Parathyroid adenoma (tissue), 2 donors: ENCODE measurements around the gene FDX2.

ENCODE experiments used
- H2AFZ ChIP-seq: fragments of 300-600 bp; sonication (generic); one replicate; pipeline ENCODE4 v1.7.0; 2017; ENCODE audit warnings: antibody characterized with exemption, mild to moderate bottlenecking
- H3K27ac ChIP-seq: fragments of 300-600 bp; sonication (generic); one replicate; pipeline ENCODE4 v1.7.0; 2017
- H3K27me3 ChIP-seq: fragments of 300-600 bp; sonication (generic); one replicate; pipeline ENCODE4 v1.7.0; 2017; ENCODE audit warnings: low read length; ENCODE audit not compliant: control insufficient read depth, insufficient read depth
- H3K36me3 ChIP-seq: fragments of 300-600 bp; sonication (generic); one replicate; pipeline ENCODE4 v1.7.0; 2017; ENCODE audit warnings: low read length; ENCODE audit not compliant: control insufficient read depth, insufficient read depth
- H3K4me1 ChIP-seq: fragments of 300-600 bp; sonication (generic); one replicate; pipeline ENCODE4 v1.7.0; 2017; ENCODE audit warnings: control low read depth
- H3K4me2 ChIP-seq: fragments of 300-600 bp; sonication (generic); one replicate; pipeline ENCODE4 v1.7.0; 2017; ENCODE audit warnings: low read length
- H3K4me3 ChIP-seq: fragments of 300-600 bp; sonication (generic); one replicate; pipeline ENCODE4 v1.7.0; 2017; ENCODE audit warnings: low read depth, low read length
- H3K79me2 ChIP-seq: fragments of 300-600 bp; sonication (generic); one replicate; pipeline ENCODE4 v1.7.0; 2017; ENCODE audit warnings: control low read depth
- H3K9ac ChIP-seq: fragments of 300-600 bp; sonication (generic); one replicate; pipeline ENCODE4 v1.7.0; 2017; ENCODE audit warnings: mild to moderate bottlenecking
- H3K9me3 ChIP-seq: fragments of 300-600 bp; sonication (generic); one replicate; pipeline ENCODE4 v1.7.0; 2017; ENCODE audit warnings: low read length; ENCODE audit not compliant: control insufficient read depth
- TF ChIP-seq, protein P1 (sequence below): fragments of 300-600 bp; sonication (generic); IDR thresholded peaks from one replicate; pipeline ENCODE4 v1.7.0; 2017; ENCODE audit warnings: antibody characterized with exemption, mild to moderate bottlenecking
- donor health status: primary hyperparathyroidism.

FDX2 gene

DNA sequence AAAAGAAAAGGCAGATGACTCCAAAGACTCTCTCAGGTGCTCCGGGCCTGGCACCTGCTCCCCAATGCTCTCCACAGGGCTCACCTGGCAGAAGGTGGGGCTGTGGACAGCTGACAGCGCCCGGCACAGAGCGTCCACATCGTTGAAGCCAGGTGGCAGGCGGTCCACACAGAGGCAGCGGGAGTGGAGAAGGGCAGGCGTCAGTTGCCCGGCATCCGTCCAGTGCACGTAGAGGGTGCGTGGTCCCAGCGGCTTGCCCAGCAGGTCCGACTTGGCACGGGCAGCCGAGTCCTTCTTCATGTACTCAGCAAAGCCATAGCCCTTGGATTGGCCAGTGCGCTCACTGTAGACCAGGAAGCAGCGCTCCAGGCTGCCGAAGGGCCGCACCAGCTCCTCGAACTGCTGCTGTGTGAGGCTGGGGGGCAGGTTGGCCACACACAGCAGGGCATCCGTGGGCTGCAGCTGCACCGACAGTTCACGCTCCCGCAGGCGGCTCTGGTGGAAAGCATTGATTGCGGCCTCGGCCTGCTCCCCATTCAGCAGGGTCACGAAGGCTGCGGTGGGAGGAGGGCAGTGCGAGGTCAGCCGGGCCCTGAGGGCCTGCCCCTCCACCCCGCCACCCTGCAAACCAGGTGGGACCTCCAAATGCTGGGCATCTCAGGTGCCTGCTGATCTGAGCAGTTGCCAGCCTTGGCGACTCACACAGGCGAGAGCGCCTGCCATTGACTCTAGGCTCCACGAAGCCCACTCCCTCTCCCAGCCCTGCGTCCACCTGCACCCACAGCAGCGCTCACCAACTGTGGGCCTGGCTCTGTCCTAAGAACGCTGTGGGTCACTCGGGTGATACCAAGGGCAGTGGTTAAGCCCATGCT is 13.0 kb upstream of the FDX2 start:
- H3K79me2 ChIP-seq, result peaks cover 8% of the 10 kb centered on the region
- H3K4me3 ChIP-seq, result no peak overlapping the region
- TF ChIP-seq, protein P1, sequence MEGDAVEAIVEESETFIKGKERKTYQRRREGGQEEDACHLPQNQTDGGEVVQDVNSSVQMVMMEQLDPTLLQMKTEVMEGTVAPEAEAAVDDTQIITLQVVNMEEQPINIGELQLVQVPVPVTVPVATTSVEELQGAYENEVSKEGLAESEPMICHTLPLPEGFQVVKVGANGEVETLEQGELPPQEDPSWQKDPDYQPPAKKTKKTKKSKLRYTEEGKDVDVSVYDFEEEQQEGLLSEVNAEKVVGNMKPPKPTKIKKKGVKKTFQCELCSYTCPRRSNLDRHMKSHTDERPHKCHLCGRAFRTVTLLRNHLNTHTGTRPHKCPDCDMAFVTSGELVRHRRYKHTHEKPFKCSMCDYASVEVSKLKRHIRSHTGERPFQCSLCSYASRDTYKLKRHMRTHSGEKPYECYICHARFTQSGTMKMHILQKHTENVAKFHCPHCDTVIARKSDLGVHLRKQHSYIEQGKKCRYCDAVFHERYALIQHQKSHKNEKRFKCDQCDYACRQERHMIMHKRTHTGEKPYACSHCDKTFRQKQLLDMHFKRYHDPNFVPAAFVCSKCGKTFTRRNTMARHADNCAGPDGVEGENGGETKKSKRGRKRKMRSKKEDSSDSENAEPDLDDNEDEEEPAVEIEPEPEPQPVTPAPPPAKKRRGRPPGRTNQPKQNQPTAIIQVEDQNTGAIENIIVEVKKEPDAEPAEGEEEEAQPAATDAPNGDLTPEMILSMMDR, result no peak
- H2AFZ ChIP-seq, result no peak overlapping the region
- no peaks in the 10 kb centered on the region for H3K36me3 ChIP-seq
- H3K27ac ChIP-seq, result no peak overlapping the region
- no peaks in the 10 kb centered on the region for H3K27me3 ChIP-seq
- no peak overlapping the region for H3K9ac ChIP-seq
- no peaks in the 10 kb centered on the region for H3K9me3 ChIP-seq
- peaks cover 8% of the 10 kb centered on the region for H3K4me1 ChIP-seq
- H3K4me2 ChIP-seq, result no peak overlapping the region

DNA sequence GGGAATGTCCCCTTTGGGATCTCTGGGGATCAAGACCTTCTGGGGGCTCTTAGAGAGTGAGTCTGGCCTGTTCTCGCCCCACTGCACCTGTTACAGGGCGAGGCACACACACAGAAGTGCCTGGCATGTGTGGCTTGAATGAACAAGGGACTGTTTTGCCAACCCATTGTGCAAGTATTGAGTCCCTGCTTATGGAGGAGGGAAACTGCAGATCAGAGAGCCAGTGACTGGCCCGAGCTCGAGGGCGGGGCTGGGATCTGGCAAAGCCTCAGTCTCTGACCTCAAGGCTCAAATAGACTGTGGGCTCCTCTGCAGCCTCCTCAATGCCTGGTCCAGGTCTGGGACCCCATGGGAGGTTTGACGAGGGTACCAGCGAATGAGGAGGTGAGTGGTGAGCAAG is 12.0 kb upstream of the FDX2 start:
- no peak overlapping the region for H3K9ac ChIP-seq
- peaks cover 8% of the 10 kb centered on the region for H3K79me2 ChIP-seq
- H3K27me3 ChIP-seq, result no peaks in the 10 kb centered on the region
- no peak overlapping the region for H3K27ac ChIP-seq
- H2AFZ ChIP-seq, result no peak overlapping the region
- TF ChIP-seq, protein P1, result no peak
- no peaks in the 10 kb centered on the region for H3K9me3 ChIP-seq
- H3K4me3 ChIP-seq, result no peak overlapping the region
- H3K36me3 ChIP-seq, result no peaks in the 10 kb centered on the region
- no peak overlapping the region for H3K4me2 ChIP-seq
- peaks cover 8% of the 10 kb centered on the region for H3K4me1 ChIP-seq

DNA sequence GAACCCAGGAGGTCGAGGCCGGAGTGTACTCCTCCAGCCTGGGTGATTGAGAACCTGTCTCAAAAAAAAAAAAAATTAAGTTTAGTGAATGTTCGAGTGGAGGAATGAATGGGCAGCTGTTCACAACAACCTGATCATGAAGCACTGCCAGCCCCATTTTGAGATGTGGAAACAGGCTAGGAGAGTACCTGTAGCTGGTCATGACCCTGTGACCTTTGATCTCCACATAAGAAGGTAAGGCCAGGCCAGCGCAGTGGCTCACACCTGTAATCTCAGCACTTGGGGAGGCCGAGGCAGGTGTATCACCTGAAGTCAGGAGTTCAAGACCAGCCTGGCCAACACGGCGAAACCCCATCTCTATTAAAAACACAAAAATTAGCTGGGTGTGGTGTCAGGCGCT is 9.9 kb upstream of the FDX2 start:
- TF ChIP-seq, protein P1, result no peak
- Histone ChIP-seq H2AFZ (no peak overlapping the region), H3K4me3 (no peak overlapping the region)

DNA sequence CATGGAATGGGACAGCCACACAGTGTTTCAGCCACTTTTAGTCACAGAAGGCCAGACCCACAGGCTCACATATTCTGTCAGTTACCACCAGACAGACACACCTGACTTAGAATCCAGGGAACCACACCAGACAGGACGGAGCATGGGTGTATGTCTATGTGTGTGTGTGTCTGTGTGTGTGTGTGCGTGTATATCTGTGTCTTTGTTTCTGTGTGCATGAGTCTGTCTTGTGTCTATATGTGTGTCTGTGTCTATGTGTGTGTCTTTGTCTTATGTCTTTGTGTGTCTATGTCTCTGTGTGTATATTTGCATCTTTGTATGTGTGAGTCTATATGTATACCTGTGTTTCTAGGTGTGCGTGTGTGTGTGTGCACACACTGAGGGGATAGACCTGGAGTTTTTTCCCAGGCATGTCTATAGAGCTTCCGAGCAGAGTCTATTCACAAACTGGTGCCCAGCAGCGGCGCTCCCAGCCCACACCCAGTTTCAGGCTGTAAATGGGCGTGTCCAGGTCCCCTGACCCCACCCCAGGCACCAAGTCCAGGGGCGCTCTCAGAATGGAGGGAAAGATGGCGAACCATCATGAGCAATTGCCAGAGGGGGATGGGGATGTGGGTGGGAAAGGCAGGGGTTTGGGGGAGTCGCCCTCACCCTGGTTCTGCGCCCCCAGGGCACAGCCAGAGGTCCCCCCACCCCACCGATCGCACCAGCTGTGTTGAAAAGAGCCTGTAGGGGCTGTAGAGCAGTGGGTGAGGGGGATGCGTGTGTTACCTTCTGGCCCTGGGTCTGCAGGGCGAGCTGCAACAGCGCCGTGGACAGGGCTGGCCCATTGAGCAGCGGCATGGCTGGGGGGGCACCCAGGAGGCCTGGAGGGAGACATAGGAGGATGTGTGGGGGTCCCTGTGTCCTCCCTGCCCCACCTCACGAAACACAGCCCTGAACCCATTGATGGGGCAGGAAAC is 6.3 kb upstream of the FDX2 start:
- H3K27ac ChIP-seq, result no peak overlapping the region
- H3K9me3 ChIP-seq, result no peaks in the 10 kb centered on the region
- H2AFZ ChIP-seq, result no peak overlapping the region
- TF ChIP-seq, protein P1, result no peak
- no peaks in the 10 kb centered on the region for H3K4me1 ChIP-seq
- no peak overlapping the region for H3K4me3 ChIP-seq
- no peak overlapping the region for H3K9ac ChIP-seq
- H3K36me3 ChIP-seq, result no peaks in the 10 kb centered on the region
- H3K79me2 ChIP-seq, result peaks cover 3% of the 10 kb centered on the region
- no peak overlapping the region for H3K4me2 ChIP-seq
- no peaks in the 10 kb centered on the region for H3K27me3 ChIP-seq

More for the DNA sequence above, 9.9 kb upstream of the FDX2 start:
- peaks cover 4% of the 10 kb centered on the region for H3K79me2 ChIP-seq
- no peaks in the 10 kb centered on the region for H3K4me1 ChIP-seq
- no peak overlapping the region for H3K9ac ChIP-seq
- H3K4me2 ChIP-seq, result no peak overlapping the region
- no peak overlapping the region for H3K27ac ChIP-seq
- H3K27me3 ChIP-seq, result no peaks in the 10 kb centered on the region
- H3K36me3 ChIP-seq, result no peaks in the 10 kb centered on the region
- H3K9me3 ChIP-seq, result no peaks in the 10 kb centered on the region
